ENCODE measurements around the gene AZIN2.
"Not testable (repeated sequence)": the region's sequence is repeated elsewhere in the genome, so short reads cannot be mapped to it uniquely, and the experiment has no call there.

The AZIN2 gene

DNA sequence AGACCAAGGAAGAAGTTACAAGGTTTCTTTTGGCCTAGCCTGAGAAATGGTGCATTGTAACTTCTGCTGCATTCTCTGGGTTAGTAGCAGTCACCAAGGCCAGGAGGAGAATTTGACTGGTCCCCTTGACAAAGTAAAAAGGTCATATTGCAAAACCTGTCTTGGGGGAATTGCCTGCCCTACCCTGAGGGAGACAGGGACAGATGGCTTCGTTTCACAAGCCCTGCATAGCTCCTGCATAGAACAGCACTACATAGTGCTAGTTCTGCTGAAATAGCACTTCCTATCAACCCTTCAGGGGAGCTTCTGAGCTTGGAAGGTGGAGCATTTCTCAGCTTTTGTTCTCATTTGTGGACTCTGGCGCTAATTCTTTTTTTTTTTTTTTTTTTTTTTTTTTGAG lies 23.9 kb upstream of the AZIN2 start:
- DNase-seq (ENCODE audit: low read depth in 2 of 2): no peak

GRCh38 chr1:33060579-33061083 lies 20.3 kb upstream of the AZIN2 start:
- no peak for DNase-seq (ENCODE audit: low read depth in 2 of 2)

GRCh38 chr1:33061834-33062233 lies 19.1 kb upstream of the AZIN2 start:
- no peak for DNase-seq (ENCODE audit: low read depth in 2 of 2)

DNA sequence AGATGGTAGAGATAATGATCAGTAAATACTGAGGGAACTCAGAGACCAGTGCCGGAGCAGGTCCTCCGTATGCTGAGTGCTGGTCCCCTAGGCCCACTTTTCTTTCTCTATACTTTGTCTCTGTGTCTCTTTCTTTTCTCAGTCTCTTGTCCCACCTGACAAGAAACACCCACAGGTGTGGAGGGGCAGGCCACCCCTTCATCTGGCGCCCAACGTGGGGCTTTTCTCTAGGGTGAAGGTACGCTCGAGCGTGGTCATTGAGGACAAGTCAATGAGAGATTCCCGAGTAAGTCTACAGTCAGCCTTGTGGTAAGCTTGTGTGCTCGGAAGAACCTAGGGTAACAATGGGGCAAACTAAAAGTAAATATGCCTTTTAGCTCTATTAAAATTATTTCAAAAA lies 16.7 kb upstream of the AZIN2 start:
- not testable (repeated sequence) for DNase-seq (ENCODE audit: low read depth in 2 of 2)

DNA sequence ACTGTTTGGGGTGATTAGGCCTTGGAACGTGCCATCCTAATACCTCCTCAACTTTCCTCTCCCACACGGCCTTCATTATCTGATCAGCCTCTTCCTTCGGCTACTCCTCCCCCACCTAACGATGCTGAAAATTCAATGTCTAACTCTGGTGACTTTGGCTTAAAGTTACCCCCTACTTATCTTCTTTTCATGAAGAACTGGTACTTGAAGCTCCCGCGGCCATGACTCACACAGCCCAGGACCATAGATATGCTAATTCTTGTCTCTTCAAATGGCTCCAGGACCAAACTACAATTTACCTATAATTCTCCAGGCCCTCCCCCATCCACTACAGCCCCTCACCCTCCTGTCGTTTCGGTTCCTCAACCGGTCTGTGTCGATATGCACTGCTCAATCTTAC lies 15.7 kb upstream of the AZIN2 start:
- no peak for DNase-seq (ENCODE audit: low read depth in 2 of 2)

- not testable (repeated sequence) for DNase-seq (ENCODE audit: low read depth in 2 of 2)
Measured at GRCh38 chr1:33066477-33066876, 14.5 kb upstream of the AZIN2 start.

GRCh38 chr1:33068108-33068507 lies 12.8 kb upstream of the AZIN2 start:
- DNase-seq (ENCODE audit: low read depth in 2 of 2): not testable (repeated sequence)

DNA sequence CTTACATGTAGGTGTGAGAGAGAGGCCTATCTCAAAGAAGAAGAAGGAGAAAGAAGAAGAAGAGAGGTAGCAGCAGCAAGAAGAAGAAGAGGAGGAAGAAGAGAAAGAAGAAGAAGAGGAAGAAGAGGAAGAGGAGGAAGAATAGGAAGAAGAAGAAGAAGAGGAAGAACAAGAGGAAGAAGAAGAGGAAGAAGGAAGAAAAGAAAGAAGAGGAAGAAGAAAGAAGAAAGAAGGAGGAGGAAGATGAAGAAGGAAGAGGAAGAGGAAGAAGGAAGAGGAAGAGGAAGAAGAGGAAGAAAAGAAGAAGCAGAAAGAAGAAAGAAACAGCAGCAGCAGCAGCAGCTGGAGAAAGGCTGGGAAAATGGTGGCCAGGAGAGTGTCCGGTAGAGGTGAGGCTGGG lies 10.3 kb upstream of the AZIN2 start:
- no peak for DNase-seq (ENCODE audit: low read depth in 2 of 2)

GRCh38 chr1:33072707-33073106 lies 8.2 kb upstream of the AZIN2 start:
- no peak for DNase-seq (ENCODE audit: low read depth in 2 of 2)

- DNase-seq (ENCODE audit: low read depth in 2 of 2): no peak
Measured at GRCh38 chr1:33074193-33074945, 6.6 kb upstream of the AZIN2 start.

DNA sequence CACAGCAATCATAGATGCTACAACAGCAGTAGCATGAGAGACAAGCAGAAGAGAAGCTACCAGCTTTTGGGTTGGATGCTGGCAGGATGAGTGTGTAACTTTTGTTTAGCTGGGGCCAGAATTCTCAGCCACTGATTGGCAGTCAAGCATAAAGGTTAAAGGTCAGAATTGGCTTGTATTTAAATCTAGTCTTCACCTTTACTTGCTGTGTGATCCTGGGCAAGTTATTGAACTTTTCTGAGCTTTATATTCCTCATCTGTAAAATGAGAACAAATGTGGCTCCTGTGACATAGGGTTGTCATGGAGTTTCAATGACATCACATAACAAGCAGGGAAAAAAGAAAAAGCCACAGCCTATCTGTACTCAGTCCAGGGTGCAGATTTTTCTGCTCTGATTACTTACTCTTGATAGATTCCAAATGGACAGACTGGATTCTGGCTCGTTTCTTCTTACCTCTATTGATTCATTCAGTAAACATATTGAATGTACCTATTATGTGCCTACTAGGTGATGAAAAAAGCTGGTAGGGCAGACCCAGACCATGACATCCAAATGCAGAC lies 2.8 kb upstream of the AZIN2 start:
- DNase-seq (ENCODE audit: low read depth in 2 of 2): no peak

DNA sequence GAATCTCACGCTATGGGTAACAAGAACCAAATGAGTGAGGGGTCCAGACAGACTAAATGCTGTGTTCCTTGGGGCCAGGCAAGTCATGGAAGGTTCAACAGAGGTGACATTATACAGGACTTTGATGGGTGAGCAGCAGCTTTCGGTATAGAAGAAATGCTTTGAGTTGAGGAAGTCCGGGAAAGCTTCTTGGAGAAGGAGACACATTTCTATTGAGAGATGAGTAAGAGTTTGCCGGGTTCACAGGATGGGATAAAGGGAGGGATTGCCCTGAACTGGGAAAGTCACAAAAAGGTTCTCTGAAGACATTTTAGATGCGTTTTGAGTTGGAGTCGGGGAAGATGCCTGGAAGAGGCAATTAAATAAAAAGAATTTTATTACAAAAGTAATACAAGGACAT lies 580 bp upstream of the AZIN2 start:
- DNase-seq (ENCODE audit: low read depth in 2 of 2): no peak

DNA sequence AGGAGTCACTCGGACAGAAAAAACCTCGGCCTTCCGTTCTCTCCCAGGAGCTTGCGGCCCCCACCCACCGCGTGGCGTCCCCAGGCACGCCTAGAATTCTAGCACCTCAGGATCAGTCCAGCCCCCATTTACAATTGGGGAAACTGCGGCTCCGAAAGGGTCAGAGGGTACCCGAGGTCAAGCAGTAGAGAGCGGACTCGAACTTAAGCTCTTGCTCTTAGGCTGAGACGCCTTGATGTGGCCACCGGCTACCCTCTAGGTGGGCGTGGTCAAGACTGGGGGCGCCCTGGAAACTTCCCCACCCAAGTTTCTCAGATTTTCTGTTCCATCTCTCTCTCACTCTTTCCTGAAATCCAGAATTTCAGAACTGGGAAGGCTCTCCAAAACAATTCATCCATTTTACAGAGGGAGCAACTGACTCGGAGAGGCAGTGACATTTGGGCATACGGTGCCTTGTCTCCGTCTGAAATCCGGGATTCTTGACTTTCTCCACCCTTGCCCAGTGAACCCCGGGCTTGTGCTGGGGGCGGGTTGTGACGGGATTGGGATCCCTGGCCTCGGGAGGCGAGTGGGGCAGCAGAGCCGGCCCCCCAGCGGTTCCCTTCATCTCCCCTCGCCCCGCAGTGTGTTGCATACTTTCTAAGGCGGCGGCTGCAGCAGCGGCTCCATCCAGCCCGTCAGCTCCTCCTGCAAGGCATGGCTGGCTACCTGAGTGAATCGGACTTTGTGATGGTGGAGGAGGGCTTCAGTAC lies 777 bp downstream of the AZIN2 start:
- DNase-seq (ENCODE audit: low read depth in 2 of 2): no peak

DNA sequence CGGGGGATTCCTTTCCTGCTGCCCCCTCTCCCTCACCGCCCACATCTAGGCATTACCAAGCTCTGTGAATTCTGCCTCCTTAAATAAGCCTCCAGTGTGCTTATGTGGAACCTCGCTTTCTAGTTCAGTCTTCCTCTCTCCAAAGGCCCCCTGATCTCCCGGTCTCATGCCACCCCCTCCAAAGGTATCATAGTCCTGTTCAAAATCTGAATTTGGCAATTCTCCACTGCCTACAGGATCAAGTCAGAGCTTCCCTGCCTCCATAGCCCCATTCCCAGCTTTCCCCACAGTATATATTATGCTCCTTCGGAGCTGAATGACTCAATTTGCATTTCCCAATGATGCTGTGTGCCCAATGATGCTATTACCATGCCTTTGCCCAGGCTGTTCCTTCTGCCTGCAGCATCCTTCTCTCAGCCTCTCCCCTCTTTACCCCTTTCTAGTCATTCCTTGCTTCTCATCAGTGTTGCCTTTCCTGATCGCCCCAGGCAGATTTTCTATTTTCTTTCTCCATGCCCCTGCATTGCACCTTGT lies 1.7 kb downstream of the AZIN2 start:
- DNase-seq (ENCODE audit: low read depth in 2 of 2): no peak

- DNase-seq (ENCODE audit: low read depth in 2 of 2): no peak
Measured at GRCh38 chr1:33085332-33085731, 4.4 kb downstream of the AZIN2 start.

DNA sequence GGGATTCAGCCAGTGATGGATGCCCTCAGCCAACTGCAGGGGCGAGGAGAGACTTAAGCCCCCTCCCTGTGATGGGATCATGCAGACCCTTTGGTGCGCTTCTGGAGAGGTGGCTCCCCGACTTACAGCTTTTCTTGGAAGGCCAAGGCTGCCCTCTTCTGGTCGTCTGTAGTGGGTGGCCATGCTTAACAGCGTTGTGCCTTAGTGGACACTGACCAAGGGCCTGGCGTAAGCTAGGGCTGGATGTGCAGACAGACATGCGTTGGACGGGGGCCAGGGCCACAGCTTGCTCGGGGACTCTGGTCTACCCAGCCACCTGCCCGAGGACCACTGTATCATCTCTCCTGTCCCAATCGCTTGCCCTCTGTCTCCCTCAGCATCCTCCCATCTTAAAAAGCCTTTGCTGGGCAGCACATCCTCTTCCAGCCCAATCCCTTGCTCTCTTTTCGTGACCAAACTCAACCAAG lies 5.5 kb downstream of the AZIN2 start:
- no peak for DNase-seq (ENCODE audit: low read depth in 2 of 2)

- DNase-seq (ENCODE audit: low read depth in 2 of 2): no peak
Measured at GRCh38 chr1:33087677-33088076, 6.7 kb downstream of the AZIN2 start.

GRCh38 chr1:33088119-33088906 lies 7.4 kb downstream of the AZIN2 start:
- no peak for DNase-seq (ENCODE audit: low read depth in 2 of 2)

DNA sequence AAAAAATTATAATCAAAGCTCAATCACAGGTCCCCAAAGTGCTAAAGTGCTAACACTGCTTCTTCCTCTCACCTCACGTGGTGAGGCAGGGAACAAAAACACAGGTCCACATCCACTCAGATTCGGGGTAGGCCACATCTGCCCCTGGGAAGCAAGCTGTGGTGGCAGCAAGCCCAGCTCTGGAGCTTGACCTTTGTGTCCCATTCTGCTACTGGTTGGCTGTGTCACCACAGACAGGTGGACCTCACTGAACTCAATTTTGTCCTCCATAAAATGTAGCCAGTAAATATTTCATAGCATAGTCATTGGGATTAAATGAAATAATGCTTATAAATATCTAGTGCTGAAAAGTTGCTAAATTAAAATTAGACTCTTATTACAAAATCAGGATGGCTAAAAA lies 8.5 kb downstream of the AZIN2 start:
- DNase-seq (ENCODE audit: low read depth in 2 of 2): no peak

GRCh38 chr1:33092438-33092837 lies 11.5 kb downstream of the AZIN2 start:
- DNase-seq (ENCODE audit: low read depth in 2 of 2): no peak

GRCh38 chr1:33093004-33093403 lies 12.1 kb downstream of the AZIN2 start:
- DNase-seq (ENCODE audit: low read depth in 2 of 2): no peak

DNA sequence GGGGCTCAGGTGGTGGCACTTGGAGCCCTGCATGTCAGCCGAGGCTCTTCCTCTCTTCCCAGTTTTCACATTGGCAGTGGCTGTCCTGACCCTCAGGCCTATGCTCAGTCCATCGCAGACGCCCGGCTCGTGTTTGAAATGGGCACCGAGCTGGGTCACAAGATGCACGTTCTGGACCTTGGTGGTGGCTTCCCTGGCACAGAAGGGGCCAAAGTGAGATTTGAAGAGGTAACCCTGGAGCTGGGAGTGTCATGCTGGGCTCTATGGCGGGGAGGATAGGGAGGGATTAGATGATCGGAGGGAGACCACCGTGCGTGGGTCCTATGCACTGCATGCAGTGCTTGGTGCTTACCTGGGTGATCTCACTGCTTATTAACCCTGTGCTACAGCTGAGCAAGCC lies 13.5 kb downstream of the AZIN2 start:
- no peak for DNase-seq (ENCODE audit: low read depth in 2 of 2)
